Fibroblast of peridontal ligament (primary cell): ENCODE measurements around the gene STOML1.
A peak's percentile ranks its signal among the peaks of the same experiment; 100 is the strongest.
"Not testable (repeated sequence)": the region's sequence is repeated elsewhere in the genome, so short reads cannot be mapped to it uniquely, and the experiment has no call there.

Source experiments
- DNase-seq: peaks from one replicate; pipeline ENCODE4 v3.0.0-alpha.2; 2010; ENCODE audit errors: extremely low read depth

The STOML1 gene

GRCh38 chr15:73987681-73988444 is 4.2 kb downstream of the STOML1 start:
- no peak for DNase-seq

DNA sequence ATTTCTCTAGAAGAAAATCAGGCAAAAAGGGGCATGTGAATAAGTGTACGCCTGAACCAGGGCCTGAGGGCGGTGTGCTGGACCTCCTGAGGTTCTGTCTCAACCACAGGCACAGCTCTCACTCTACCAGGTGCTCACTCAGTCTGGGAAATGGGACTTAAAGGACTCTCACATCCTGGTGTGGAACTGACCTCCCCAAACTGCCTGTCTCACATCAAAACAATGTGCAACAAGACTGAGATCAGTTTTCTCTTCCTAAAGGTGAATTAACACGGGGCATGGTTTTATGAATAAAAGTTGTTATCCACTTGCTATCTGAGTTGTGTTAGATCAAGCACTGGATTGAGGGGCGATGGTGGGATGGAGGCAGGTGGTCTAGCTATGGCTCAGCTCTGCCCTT is 4.8 kb downstream of the STOML1 start:
- DNase-seq = no peak

DNA sequence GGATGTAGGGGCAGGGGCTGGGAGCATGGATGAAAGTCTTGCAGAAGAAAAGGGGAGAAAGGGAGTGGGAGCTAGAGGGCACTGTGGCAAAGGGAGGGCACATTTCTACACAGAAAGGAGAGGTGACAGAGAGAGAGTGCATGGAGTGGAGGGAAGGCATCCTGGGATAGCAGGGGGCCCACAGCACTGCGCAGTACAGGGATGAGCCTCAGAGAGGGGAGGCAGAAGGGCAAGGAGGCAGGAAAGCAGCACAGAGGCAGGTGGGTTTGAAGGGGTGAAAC is 5.4 kb downstream of the STOML1 start:
- DNase-seq = no peak

DNA sequence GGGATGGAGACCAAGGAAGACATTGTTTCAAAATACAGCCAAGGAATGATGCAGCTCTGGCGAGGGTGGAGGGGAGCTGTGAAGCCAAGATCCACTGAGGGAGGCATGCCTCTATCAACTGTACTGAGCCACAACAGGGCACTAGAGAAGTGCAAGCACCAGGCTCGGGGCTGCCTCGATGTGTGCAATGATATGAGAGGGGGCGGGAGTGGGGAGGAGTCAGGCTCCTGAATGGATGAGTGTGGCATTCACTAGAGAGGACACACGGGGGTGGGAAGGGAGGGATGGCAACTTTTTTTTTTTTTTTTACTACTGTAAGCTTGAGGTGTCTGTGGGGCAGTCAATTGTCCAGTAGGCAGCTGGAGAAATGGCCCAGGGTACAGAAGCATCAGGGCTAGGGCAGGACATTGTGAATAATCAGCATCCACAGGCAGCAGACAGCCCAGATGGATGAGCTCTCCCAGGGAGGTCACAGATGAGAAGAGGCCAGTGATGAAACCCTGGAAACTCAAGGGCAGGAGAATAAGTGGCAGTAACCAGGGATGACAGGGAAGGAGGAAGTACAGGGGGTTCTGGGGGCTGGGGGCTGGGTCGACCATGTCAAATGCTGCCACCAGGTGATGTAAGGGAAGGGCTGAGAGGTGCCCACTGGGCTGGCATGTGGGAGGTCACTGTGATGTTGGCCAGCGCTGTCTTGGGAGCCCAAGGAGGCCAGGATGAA is 5.9 kb downstream of the STOML1 start:
- no peak for DNase-seq

GRCh38 chr15:73985101-73985873 is 6.8 kb downstream of the STOML1 start:
- peak; percentile 59 for DNase-seq

GRCh38 chr15:73984208-73984979 is 7.7 kb downstream of the STOML1 start:
- no peak for DNase-seq

DNA sequence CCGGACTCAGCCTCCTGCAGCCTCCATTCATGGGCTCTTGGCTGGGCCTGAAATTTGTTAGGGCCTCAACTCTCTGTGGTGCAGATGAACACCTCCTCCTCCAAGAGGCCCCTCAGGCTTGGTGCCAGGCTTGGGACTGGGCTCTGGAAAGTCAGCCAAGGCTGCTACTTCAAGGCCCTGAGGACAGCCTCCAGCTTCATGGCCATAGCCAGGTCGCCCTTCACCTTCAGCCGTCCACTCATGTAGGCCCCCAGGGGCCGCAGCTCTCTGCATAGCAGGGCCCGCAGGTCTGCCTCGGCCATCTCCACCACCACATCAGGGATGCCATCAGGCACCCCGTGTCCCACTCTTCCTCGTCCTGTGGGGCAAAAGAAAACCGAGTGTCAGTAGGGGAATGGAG is 8.3 kb downstream of the STOML1 start:
- DNase-seq = no peak

GRCh38 chr15:73983211-73983727 is 8.8 kb downstream of the STOML1 start:
- peak; percentile 79 for DNase-seq

- peak; percentile 95 for DNase-seq
These were observed 9.7 kb downstream of the STOML1 start for GRCh38 chr15:73982222-73982962.

- peak; percentile 61 for DNase-seq
These were observed 10.3 kb downstream of the STOML1 start for GRCh38 chr15:73981761-73982221.

- DNase-seq = no peak
These were observed 12.5 kb downstream of the STOML1 start for GRCh38 chr15:73979636-73980035.

DNA sequence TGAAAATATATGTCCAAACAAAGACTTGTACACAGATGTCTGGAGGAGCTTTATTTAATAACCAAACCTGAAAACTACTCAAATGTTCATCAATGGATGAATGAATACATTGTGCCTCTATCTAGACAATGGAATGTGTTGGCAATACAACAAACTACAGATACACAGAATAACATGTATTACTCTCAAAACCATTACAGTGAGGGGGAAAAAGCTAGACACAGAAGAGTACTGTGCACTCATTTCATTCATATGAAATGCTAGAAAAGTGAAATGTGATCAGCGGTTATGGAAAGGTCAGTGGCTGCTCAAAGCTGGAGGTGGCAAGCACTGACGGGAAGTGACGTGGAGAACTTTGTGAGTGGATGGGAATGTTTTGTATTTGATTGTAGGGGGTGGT is 13.2 kb downstream of the STOML1 start:
- no peak for DNase-seq

- DNase-seq = peak; percentile 57
These were observed 16.5 kb downstream of the STOML1 start for GRCh38 chr15:73975440-73976125.

- not testable (repeated sequence) for DNase-seq
These were observed 18.4 kb downstream of the STOML1 start for GRCh38 chr15:73973683-73974200.

DNA sequence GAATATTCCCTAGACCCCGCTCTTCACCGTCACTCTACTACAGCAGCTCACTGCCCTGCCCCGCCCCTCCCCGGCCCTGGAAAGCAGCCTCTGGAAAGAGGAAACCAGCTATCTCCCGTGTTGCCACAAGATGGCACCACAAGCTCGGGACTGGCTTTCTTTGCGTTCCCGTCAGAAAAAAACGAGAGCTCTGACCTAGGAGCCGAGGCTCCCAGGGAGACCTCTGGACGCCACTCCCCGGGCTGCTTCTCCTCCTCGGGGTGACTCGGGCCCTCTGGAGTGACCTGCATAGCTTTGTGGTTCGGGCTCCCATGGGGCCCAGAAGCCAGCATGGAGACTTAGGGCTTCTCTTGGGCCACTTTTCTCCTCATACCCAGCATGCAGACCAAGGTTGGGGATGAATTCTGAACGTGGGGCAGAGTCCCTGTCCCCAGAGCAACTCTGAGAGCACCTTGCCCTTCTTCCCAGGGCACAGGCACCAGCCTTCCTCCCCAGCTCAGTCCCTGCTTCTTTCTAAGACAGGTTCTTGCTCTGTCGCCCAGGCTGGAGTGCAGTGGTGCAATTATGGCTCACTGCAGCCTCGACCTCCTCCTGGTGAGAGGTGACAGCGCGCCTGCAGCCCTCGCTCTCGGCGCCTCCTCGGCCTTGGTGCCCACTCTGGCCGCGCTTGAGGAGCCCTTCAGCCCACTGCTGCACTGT is 19.0 kb downstream of the STOML1 start:
- DNase-seq = peak; percentile 84

- DNase-seq = no peak
These were observed 22.8 kb downstream of the STOML1 start for GRCh38 chr15:73969151-73969759.

GRCh38 chr15:73968461-73968860 is 23.6 kb downstream of the STOML1 start:
- no peak for DNase-seq

GRCh38 chr15:73965758-73966113 is 26.4 kb downstream of the STOML1 start:
- DNase-seq = peak; percentile 76
